ENCODE measurements around the gene GPD2. TPM values are rescaled to one million over a fixed set of nuclear protein-coding genes. Genes with fewer than 3 reads are reported as not detected.

The GPD2 gene
- total RNA-seq, 2 donors from 2014 or later: 14.9 to 29.1 TPM

DNA sequence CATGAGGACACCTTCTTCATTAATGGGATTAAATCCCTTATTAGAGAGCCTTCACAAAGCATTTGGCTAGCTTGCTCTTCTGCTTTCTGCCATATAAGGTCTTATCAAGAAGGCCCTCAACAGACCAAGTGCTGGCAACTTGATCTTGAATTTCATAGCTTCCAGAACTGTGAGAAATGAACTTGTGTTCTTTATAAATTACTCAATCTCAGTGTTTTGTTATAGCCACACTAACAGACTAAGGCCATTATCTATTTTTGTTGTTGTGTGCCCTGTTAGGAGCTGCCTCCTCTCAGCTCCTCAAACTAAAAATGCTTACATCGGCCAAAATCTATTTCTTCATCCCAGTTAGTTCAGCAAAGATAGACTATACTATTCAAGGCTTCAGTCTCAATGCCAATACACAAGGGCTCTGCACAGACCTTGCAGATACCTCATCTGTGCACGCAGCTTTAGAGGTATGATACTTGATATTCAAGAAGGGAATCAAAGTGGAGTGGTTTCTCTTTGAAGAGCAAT is 182.9 kb downstream of the GPD2 start:
- Histone ChIP-seq H3K36me3 (no peaks in the 10 kb centered on the region), H3K4me3 (no peak overlapping the region), H3K27me3 (no peaks in the 10 kb centered on the region), H3K9me3 (peaks cover 0 to 10% of the 10 kb centered on the region in 2 donors), H3K4me1 (no peaks in the 10 kb centered on the region), H3K27ac (no peak overlapping the region)
- no peak for DNase-seq (ENCODE audit: low spot score)
- TF ChIP-seq CTCF (IDR thresholded peaks at IDR 0.05): no peak

DNA sequence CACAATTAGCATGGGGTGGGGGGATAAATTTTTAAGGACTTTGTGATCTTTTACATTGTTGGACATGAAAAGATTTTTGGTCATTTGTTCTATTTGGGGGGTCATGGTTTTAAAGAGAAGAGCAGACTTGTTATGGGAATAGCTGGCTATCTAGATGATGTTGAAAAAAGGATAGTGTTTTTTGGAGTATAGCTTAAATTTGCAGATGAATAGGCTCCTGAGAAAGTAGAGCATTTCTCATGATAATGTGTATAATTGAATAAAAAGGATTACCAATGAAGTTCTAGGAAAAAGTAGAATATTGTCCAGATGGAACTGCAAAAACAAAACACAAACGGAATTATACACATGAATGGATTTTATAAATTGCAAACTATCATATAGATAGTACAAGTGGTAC is 186.3 kb downstream of the GPD2 start:
- Histone ChIP-seq H3K4me1 (no peaks in the 10 kb centered on the region), H3K4me3 (no peak overlapping the region), H3K9me3 (peaks cover 0 to 17% of the 10 kb centered on the region in 2 donors), H3K27me3 (no peaks in the 10 kb centered on the region), H3K36me3 (no peaks in the 10 kb centered on the region), H3K27ac (no peak overlapping the region)
- TF ChIP-seq CTCF (IDR thresholded peaks at IDR 0.05): no peak
- no peak for DNase-seq (ENCODE audit: low spot score)

- H3K36me3 ChIP-seq: no peaks in the 10 kb centered on the region
- no peak overlapping the region for H3K4me3 ChIP-seq
- H3K9me3 ChIP-seq: peaks cover 0 to 17% of the 10 kb centered on the region in 2 donors
- no peaks in the 10 kb centered on the region for H3K27me3 ChIP-seq
- no peak overlapping the region for H3K27ac ChIP-seq
- DNase-seq (ENCODE audit: low spot score): no peak
- H3K4me1 ChIP-seq: no peaks in the 10 kb centered on the region
- no peak for TF ChIP-seq CTCF (IDR thresholded peaks at IDR 0.05)
Observed at GRCh38 chr2:156625360-156626170, 189.4 kb downstream of the GPD2 start.

- Histone ChIP-seq H3K4me1 (no peaks in the 10 kb centered on the region), H3K27ac (no peak overlapping the region), H3K9me3 (peaks cover 0 to 10% of the 10 kb centered on the region in 2 donors), H3K36me3 (no peaks in the 10 kb centered on the region), H3K27me3 (no peaks in the 10 kb centered on the region), H3K4me3 (no peak overlapping the region)
- TF ChIP-seq CTCF (IDR thresholded peaks at IDR 0.05): no peak
- DNase-seq (ENCODE audit: low spot score): no peak
Observed at GRCh38 chr2:156626931-156627330, 190.8 kb downstream of the GPD2 start.

GRCh38 chr2:156630579-156631337 is 194.6 kb downstream of the GPD2 start:
- Histone ChIP-seq H3K9me3 (no peaks in the 10 kb centered on the region), H3K4me3 (no peak overlapping the region), H3K36me3 (no peaks in the 10 kb centered on the region), H3K4me1 (no peaks in the 10 kb centered on the region), H3K27me3 (no peaks in the 10 kb centered on the region), H3K27ac (no peak overlapping the region)
- no peak for DNase-seq (ENCODE audit: low spot score)
- no peak for TF ChIP-seq CTCF (IDR thresholded peaks at IDR 0.05)
